ENCODE data around the gene TAS1R3.
A peak's percentile ranks its signal among the peaks of the same experiment; 100 is the strongest.

TAS1R3 gene

GRCh38 chr1:1371746-1372711 is 40.9 kb downstream of the TAS1R3 start:
- DNase-seq (ENCODE audit: low read depth in 2 of 2), result peak; percentile 66 to 77

- DNase-seq (ENCODE audit: low read depth in 2 of 2), result no peak
Observed at GRCh38 chr1:1373051-1373814, 42.2 kb downstream of the TAS1R3 start.

GRCh38 chr1:1373815-1374588 is 42.9 kb downstream of the TAS1R3 start:
- no peak for DNase-seq (ENCODE audit: low read depth in 2 of 2)

GRCh38 chr1:1374589-1374928 is 43.5 kb downstream of the TAS1R3 start:
- no peak for DNase-seq (ENCODE audit: low read depth in 2 of 2)

GRCh38 chr1:1374929-1375662 is 44.0 kb downstream of the TAS1R3 start, which contains the start of gene AURKAIP1:
Gene AURKAIP1, minus strand, starts transcription at chr1:1375207. Its CDS starts 451 bp downstream, at chr1:1374756.
- peak; percentile 93 for DNase-seq (ENCODE audit: low read depth in 2 of 2)

- no peak for DNase-seq (ENCODE audit: low read depth in 2 of 2)
Observed at GRCh38 chr1:1376551-1377226, 45.6 kb downstream of the TAS1R3 start.

GRCh38 chr1:1377540-1378205 is 46.6 kb downstream of the TAS1R3 start:
- no peak for DNase-seq (ENCODE audit: low read depth in 2 of 2)

GRCh38 chr1:1380860-1381259 is 49.8 kb downstream of the TAS1R3 start:
- DNase-seq (ENCODE audit: low read depth in 2 of 2), result no peak

- no peak for DNase-seq (ENCODE audit: low read depth in 2 of 2)
Observed at GRCh38 chr1:1381294-1381693, 50.2 kb downstream of the TAS1R3 start.

Data from stimulated activated CD4-positive, alpha-beta T cell treated with anti-CD3 and anti-CD28 coated beads, Interleukin-12 subunit alpha, Interleukin-12 subunit beta, amount 100 ng/mL, for 24 hours (primary cell).